IMR-90 (cell line): ENCODE measurements around the gene VAT1. TPM values are rescaled to one million over a fixed set of nuclear protein-coding genes. Genes with fewer than 3 reads are reported as not detected.
"Not testable (repeated sequence)": the region's sequence is repeated elsewhere in the genome, so short reads cannot be mapped to it uniquely, and the experiment has no call there.

Experiments
- ATAC-seq: fragments of 200-7000 bp; cut with Tn5 transposase; 2 replicates; pipeline ENCODE4 v1.9.1; 2020; ENCODE audit warnings: low read depth, mild to moderate bottlenecking, moderate library complexity
- BruUV-seq: library from RNA; stranded (reverse); fragments of 400-500 nt; replicated peaks from 2 replicates; lab custom pipeline; 2021; lab: Mats Ljungman, UMichigan
- CTCF ChIA-PET: fragments of 300-600 bp; formaldehyde crosslinking; extraction: SDS; loops from one replicate; lab custom pipeline; 2021; ENCODE audit warnings: antibody characterized with exemption; lab: Yijun Ruan, JAX
- POLR2A ChIA-PET: fragments of 300-600 bp; sonication (Branson Sonifier 250); formaldehyde crosslinking; loops from one replicate; lab custom pipeline; 2022; ENCODE audit warnings: antibody characterized with exemption; ENCODE audit not compliant: unreplicated experiment; lab: Charles Lee
- DNase-seq: peaks from one replicate; pipeline ENCODE4 v3.0.0; 2013
- H2AFZ ChIP-seq: replicated peaks from 2 replicates; pipeline ENCODE3; 2013; ENCODE audit warnings: low read length, mild to moderate bottlenecking; ENCODE audit not compliant: poor library complexity
- H2AK5ac ChIP-seq: 2 replicates; pipeline ENCODE4 v1.6.1; 2013; ENCODE audit warnings: low read depth, low read length, inconsistent platforms
- H2AK9ac ChIP-seq: replicated peaks from 2 replicates; pipeline ENCODE3; 2013; ENCODE audit warnings: mild to moderate bottlenecking, low read depth, low read length, moderate library complexity; ENCODE audit not compliant: poor library complexity
- H2BK120ac ChIP-seq: 2 replicates; pipeline ENCODE4 v1.6.1; 2013; ENCODE audit warnings: low read depth, low read length, inconsistent platforms
- H2BK15ac ChIP-seq: 3 replicates; pipeline ENCODE4 v1.6.1; 2013; ENCODE audit warnings: low read depth, low read length, inconsistent platforms
- H2BK20ac ChIP-seq: 2 replicates; pipeline ENCODE4 v1.6.1; 2013; ENCODE audit warnings: low read depth, mild to moderate bottlenecking, inconsistent platforms, low read length, moderate library complexity
- H2BK5ac ChIP-seq: 2 replicates; pipeline ENCODE4 v1.6.1; 2013; ENCODE audit warnings: mild to moderate bottlenecking, low read depth, low read length, inconsistent platforms; ENCODE audit not compliant: poor library complexity, severe bottlenecking
- H3K14ac ChIP-seq: replicated peaks from 2 replicates; pipeline ENCODE4 v1.6.1; 2013; ENCODE audit warnings: low read depth, low read length, inconsistent platforms
- H3K18ac ChIP-seq: 2 replicates; pipeline ENCODE4 v1.6.1; 2013; ENCODE audit warnings: low read depth, low read length, control low read depth
- H3K23ac ChIP-seq: 2 replicates; pipeline ENCODE4 v1.6.1; 2013; ENCODE audit warnings: low read depth, low read length, inconsistent platforms
- H3K27ac ChIP-seq: 2 replicates; pipeline ENCODE4 v1.5.1; 2013; ENCODE audit warnings: mild to moderate bottlenecking, control low read depth, low read length; ENCODE audit not compliant: insufficient read depth
- H3K27me3 ChIP-seq: 2 replicates; pipeline ENCODE4 v1.6.1; 2013; ENCODE audit warnings: low read length; ENCODE audit not compliant: control insufficient read depth, insufficient read depth
- H3K36me3 ChIP-seq: 2 replicates; pipeline ENCODE4 v1.6.1; 2013; ENCODE audit warnings: low read length, mixed read lengths; ENCODE audit not compliant: control insufficient read depth, insufficient read depth
- H3K4ac ChIP-seq: 2 replicates; pipeline ENCODE4 v1.6.1; 2013; ENCODE audit warnings: low read depth, low read length, inconsistent platforms
- H3K4me1 ChIP-seq: 2 replicates; pipeline ENCODE4 v1.6.1; 2013; ENCODE audit warnings: low read length, mixed read lengths; ENCODE audit not compliant: control insufficient read depth, insufficient read depth
- H3K4me2 ChIP-seq: 2 replicates; pipeline ENCODE4 v1.6.1; 2013; ENCODE audit warnings: low read depth, mild to moderate bottlenecking, control low read depth, low read length, moderate library complexity
- H3K4me3 ChIP-seq: 2 replicates; pipeline ENCODE4 v1.5.1; 2013; ENCODE audit warnings: low read depth, mild to moderate bottlenecking, control low read depth, low read length, moderate library complexity; ENCODE audit not compliant: insufficient read depth
- H3K56ac ChIP-seq: 2 replicates; pipeline ENCODE4 v1.6.1; 2013; ENCODE audit warnings: low read length, inconsistent platforms; ENCODE audit not compliant: insufficient read depth; ENCODE audit errors: extremely low read depth
- H3K79me1 ChIP-seq, 2 experiments: 2 replicates each; pipeline ENCODE4 v1.6.1; 2013; ENCODE audit warnings: low read length in 2 of 2, inconsistent platforms in 1 of 2, low read depth in 1 of 2
- H3K9ac ChIP-seq: 2 replicates; pipeline ENCODE4 v1.6.1; 2013; ENCODE audit warnings: low read depth, low read length, control low read depth
- H3K9me1 ChIP-seq: 2 replicates; pipeline ENCODE4 v1.6.1; 2013; ENCODE audit warnings: low read length, inconsistent platforms; ENCODE audit not compliant: insufficient read depth
- H3K9me3 ChIP-seq: 2 replicates; pipeline ENCODE4 v1.6.1; 2013; ENCODE audit warnings: low read length; ENCODE audit not compliant: control insufficient read depth, insufficient read depth
- H4K20me1 ChIP-seq: 2 replicates; pipeline ENCODE4 v1.6.1; 2013; ENCODE audit warnings: low read length, inconsistent platforms; ENCODE audit not compliant: insufficient read depth
- H4K5ac ChIP-seq: 2 replicates; pipeline ENCODE4 v1.6.1; 2013; ENCODE audit warnings: mild to moderate bottlenecking, low read depth, low read length, control low read depth
- H4K8ac ChIP-seq, 2 experiments: 2 replicates each; pipeline ENCODE4 v1.6.1; 2013; ENCODE audit warnings: low read depth in 2 of 2, low read length in 2 of 2, control low read depth in 1 of 2, inconsistent platforms in 1 of 2
- H4K91ac ChIP-seq: 2 replicates; pipeline ENCODE4 v1.6.1; 2013; ENCODE audit warnings: low read depth, low read length, inconsistent platforms; ENCODE audit not compliant: insufficient read depth
- MAFK ChIP-seq: IDR thresholded peaks from 2 replicates; pipeline ENCODE4 v1.6.1; 2012; ENCODE audit warnings: low read depth, low read length, improper control_type of control experiment
- RCOR1 ChIP-seq: IDR thresholded peaks from 2 replicates; pipeline ENCODE4 v1.6.1; 2012; ENCODE audit warnings: mild to moderate bottlenecking, low read length, improper control_type of control experiment; ENCODE audit not compliant: insufficient replicate concordance
- WGBS, 2 experiments: methylation state at CpG; one replicate each; pipeline versions ENCODE4 v1.1.5 to v1.1.7; 2013; ENCODE audit warnings: missing lambda C conversion rate in 2 of 2; ENCODE audit not compliant: insufficient read length in 1 of 2; ENCODE audit errors: extremely low coverage in 2 of 2; 5-methylcytosine and 5-hydroxymethylcytosine counted together
- dilution Hi-C: fragments of 300-500 bp; cut with HindIII; formaldehyde crosslinking; loops from one replicate; pipeline ENCODE4 v1.14.3; 2018; ENCODE audit warnings: low sequenced_read_pairs; ENCODE audit not compliant: unreplicated experiment
- in situ Hi-C: fragments of 300-500 bp; cut with MboI; formaldehyde crosslinking; loops from 3 replicates; pipeline ENCODE4 v1.14.3; 2019; ENCODE audit warnings: low sequenced_read_pairs, inconsistent platforms, mixed read lengths
- intact Hi-C: fragments of 100-400 bp; cut with micrococcal nuclease; formaldehyde crosslinking; loops from 2 replicates; pipeline ENCODE4 v1.10.0; 2022
- polyA plus RNA-seq, 3 experiments: library from polyadenylated mRNA; depleted of rRNA; stranded (reverse); fragments of >200 nt; gene quantifications; 2 replicates each; pipeline ENCODE4 v1.2.3, GENCODE V29; 2012; ENCODE audit warnings: low replicate concordance in 1 of 3
- total RNA-seq: library from RNA; depleted of rRNA; stranded (reverse); fragments of >200 nt; gene quantifications from 2 replicates; pipeline ENCODE4 v1.2.3, GENCODE V29; 2012

Gene VAT1
- total and polyA plus RNA-seq, 2 of the 4 experiments (the other 2 are of a cell fraction) = 97.3 to 101 TPM

DNA sequence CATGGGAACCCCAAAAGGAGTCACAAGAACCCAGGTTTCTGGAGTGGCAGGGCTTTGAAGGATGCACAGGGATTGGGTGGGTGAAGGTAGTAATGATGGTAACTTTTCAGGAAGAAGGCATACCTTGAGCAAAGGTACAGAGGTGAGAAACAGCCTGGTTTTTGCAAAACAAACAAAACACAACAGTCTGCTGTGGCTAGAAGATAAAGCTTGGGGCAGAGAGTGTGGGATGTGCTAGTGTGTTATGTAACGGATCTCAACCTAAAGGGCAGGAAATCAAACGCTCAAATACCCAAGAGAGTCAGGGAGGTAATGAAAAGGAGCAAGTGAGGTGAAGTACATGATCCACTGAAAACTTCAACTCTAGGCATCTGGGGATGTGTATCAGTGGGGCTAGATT is 46.9 kb downstream of the VAT1 start:
- no peak overlapping the region for H2BK120ac ChIP-seq
- intact Hi-C loops (no loop called here), dilution Hi-C loops (no loop called here), in situ Hi-C loops (loop anchor here (25.0 kb wide), 1 partner anchor 387 kb away; no protein-coding TSS in a partner anchor)
- no peak overlapping the region for H2AFZ ChIP-seq
- H4K91ac ChIP-seq = no peak overlapping the region
- BruUV-seq = no TSS peak
- no peak for ATAC-seq
- no peak overlapping the region for H4K8ac ChIP-seq
- peaks cover 6% of the 10 kb centered on the region for H3K4me1 ChIP-seq
- H2BK5ac ChIP-seq = no peak overlapping the region
- no peak overlapping the region for H3K56ac ChIP-seq
- H2BK20ac ChIP-seq = no peak overlapping the region
- no peak overlapping the region for H3K4me3 ChIP-seq
- DNase-seq = no peak
- no peak overlapping the region for H3K4ac ChIP-seq
- H4K20me1 ChIP-seq = no peaks in the 10 kb centered on the region
- ChIA-PET POLR2A (no interaction called here), CTCF (no interaction called here)
- WGBS, 2 experiments = no CpG with 5 or more reads among the region's 2 CpGs
- no peaks in the 10 kb centered on the region for H3K9me3 ChIP-seq
- H3K4me2 ChIP-seq = no peak overlapping the region
- H4K5ac ChIP-seq = no peak overlapping the region
- no peak overlapping the region for H3K18ac ChIP-seq
- H3K27ac ChIP-seq = no peak overlapping the region
- H2AK5ac ChIP-seq = no peak overlapping the region
- TF ChIP-seq MAFK (no peak), RCOR1 (no peak)
- no peaks in the 10 kb centered on the region for H3K27me3 ChIP-seq
- no peak overlapping the region for H2AK9ac ChIP-seq
- no peak overlapping the region for H3K9ac ChIP-seq
- H3K14ac ChIP-seq = no peak overlapping the region
- no peak overlapping the region for H2BK15ac ChIP-seq
- H3K9me1 ChIP-seq = peaks cover 10% of the 10 kb centered on the region
- no peaks in the 10 kb centered on the region for H3K36me3 ChIP-seq
- no peak overlapping the region for H3K23ac ChIP-seq
- H3K79me1 ChIP-seq = peaks cover 0 to 12% of the 10 kb centered on the region in 2 experiments; a peak in 2 of 4 replicates

DNA sequence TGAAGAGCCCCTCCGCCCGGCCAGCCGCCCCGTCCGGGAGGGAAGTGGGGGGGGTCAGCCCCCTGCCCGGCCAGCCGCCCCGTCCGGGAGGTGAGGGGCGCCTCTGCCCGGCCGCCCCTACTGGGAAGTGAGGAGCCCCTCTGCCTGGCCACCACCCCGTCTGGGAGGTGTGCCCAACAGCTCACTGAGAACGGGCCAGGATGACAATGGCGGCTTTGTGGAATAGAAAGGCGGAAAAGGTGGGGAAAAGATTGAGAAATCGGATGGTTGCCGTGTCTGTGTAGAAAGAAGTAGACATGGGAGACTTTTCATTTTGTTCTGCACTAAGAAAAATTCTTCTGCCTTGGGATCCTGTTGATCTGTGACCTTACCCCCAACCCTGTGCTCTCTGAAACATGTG is 48.9 kb downstream of the VAT1 start:
- H3K4me1 ChIP-seq, H3K4me3 ChIP-seq, H2BK15ac ChIP-seq, H3K27me3 ChIP-seq, H2AK5ac ChIP-seq, H3K79me1 ChIP-seq, H4K5ac ChIP-seq, H3K56ac ChIP-seq, dilution Hi-C loops, H4K20me1 ChIP-seq, H2BK20ac ChIP-seq, ATAC-seq, H3K9me3 ChIP-seq, H3K4me2 ChIP-seq, H3K9me1 ChIP-seq, H3K4ac ChIP-seq, H3K23ac ChIP-seq, DNase-seq, H3K18ac ChIP-seq, H4K91ac ChIP-seq, H3K36me3 ChIP-seq, H2AFZ ChIP-seq, H2BK120ac ChIP-seq, BruUV-seq, POLR2A ChIA-PET, CTCF ChIA-PET, intact Hi-C loops, H2AK9ac ChIP-seq, H3K9ac ChIP-seq, H3K27ac ChIP-seq, H4K8ac ChIP-seq, H2BK5ac ChIP-seq, H3K14ac ChIP-seq: not testable (repeated sequence)
- no CpG with 5 or more reads among the region's 18 CpGs for WGBS, 2 experiments
- in situ Hi-C loops = loop anchor here (25.0 kb wide), 1 partner anchor 89 kb away; no protein-coding TSS in a partner anchor
